Esophagus (tissue), 2 donors: ENCODE results near the gene SMAD6. TPM values are rescaled to one million over a fixed set of nuclear protein-coding genes. Genes with fewer than 3 reads are reported as not detected.

Experiments used
- H3K27ac ChIP-seq, 2 donors: one replicate each; pipeline ENCODE4 v1.5.1; 2013; ENCODE audit warnings: low read depth in 2 of 2, mild to moderate bottlenecking in 2 of 2, inconsistent platforms in 1 of 2, low read length in 1 of 2, moderate library complexity in 1 of 2
- H3K27me3 ChIP-seq, 2 donors: one replicate each; pipeline ENCODE4 v1.6.1; 2013; ENCODE audit warnings: low read length in 2 of 2, control low read depth in 1 of 2, mild to moderate bottlenecking in 1 of 2; ENCODE audit not compliant: insufficient read depth in 2 of 2, control insufficient read depth in 1 of 2
- H3K36me3 ChIP-seq, 2 donors: one replicate each; pipeline ENCODE4 v1.6.1; 2013; ENCODE audit warnings: low read length in 1 of 2; ENCODE audit not compliant: control insufficient read depth in 2 of 2, insufficient read depth in 2 of 2
- H3K4me1 ChIP-seq, 2 donors: one replicate each; pipeline ENCODE4 v1.6.1; 2013; ENCODE audit warnings: low read length in 1 of 2; ENCODE audit not compliant: control insufficient read depth in 2 of 2, insufficient read depth in 2 of 2
- H3K4me3 ChIP-seq, 2 donors: one replicate each; pipeline ENCODE4 v1.5.1; 2013; ENCODE audit warnings: low read length in 2 of 2, mild to moderate bottlenecking in 2 of 2, low read depth in 1 of 2, moderate library complexity in 1 of 2
- H3K9me3 ChIP-seq, 2 donors: one replicate each; pipeline ENCODE4 v1.6.1; 2013; ENCODE audit warnings: mild to moderate bottlenecking in 2 of 2, low read depth in 1 of 2, low read length in 1 of 2, moderate library complexity in 1 of 2; ENCODE audit not compliant: control insufficient read depth in 2 of 2, insufficient read depth in 1 of 2
- WGBS, 2 donors: extraction: QIAGEN DNeasy Blood & Tissue Kit; methylation state at CpG; one replicate each; pipeline ENCODE4 v1.1.7; 2013; 5-methylcytosine and 5-hydroxymethylcytosine counted together
- polyA plus RNA-seq, 2 donors: library from polyadenylated mRNA; stranded (reverse); fragments of 200-250 nt; gene quantifications; one replicate each; pipeline ENCODE4 v1.2.3, GENCODE V29; 2013
- donor health status: healthy with polysubstance abuse.
- donor health status: Bipolar disorder and iron deficiency.

Gene SMAD6
- polyA plus RNA-seq = 1 to 10 TPM in 1 of 2 donors, under 1 TPM in 1; 0.75 to 1.6 TPM

DNA sequence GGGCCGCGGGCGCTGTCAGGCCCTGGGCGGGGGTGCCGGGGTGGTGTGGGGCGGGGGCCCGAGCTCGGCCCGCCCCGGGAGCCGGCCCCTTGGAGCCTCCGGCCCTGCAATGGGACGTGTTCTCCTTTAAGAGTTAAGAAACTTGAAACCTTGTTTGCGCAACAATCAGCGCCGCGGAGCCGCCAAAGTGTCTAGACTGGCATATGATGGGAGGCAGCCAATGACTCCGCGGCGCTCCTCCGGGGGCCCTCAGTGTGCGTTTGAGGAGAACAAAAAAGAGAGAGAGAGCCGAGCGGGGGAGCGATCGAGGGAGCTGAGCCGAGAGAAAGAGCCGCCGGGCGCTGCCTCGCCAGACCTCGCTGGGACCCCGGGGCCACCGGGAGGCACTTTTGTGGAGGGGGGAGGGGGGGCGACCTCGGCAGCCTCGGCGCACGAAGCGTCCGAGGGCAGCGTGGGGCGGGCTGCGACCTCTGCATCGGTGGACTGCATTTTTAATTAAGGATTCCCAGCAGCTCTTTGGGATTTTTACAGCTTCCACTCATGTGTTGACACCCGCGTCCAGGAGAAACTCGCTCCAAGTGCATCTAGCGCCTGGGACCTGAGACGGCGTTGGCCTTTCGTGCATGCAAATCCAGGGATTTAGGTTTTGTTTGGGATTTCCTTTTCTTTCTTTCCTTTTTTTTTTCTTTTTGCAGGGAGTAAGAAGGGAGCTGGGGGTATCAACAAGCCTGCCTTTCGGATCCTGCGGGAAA is at the start of gene SMAD6:
Gene SMAD6 (plus strand): TSS at position 202 of the 752 bp plus-strand sequence. CDS start 1,023 bp downstream, outside the sequence.
- WGBS, 2 donors = 1% methylated on average over 52 to 55 of the region's 55 CpGs
- H3K4me3 ChIP-seq = peak within 1 kb of the TSS; percentile 57 to 63
- H3K36me3 ChIP-seq = no peaks in the 10 kb centered on the region
- no peaks in the 10 kb centered on the region for H3K9me3 ChIP-seq
- H3K27ac ChIP-seq = peak within 1 kb of the TSS; percentile 77 to 78
- H3K4me1 ChIP-seq = peaks cover 1 to 7% of the 10 kb centered on the region in 2 donors
- H3K27me3 ChIP-seq = no peaks in the 10 kb centered on the region

DNA sequence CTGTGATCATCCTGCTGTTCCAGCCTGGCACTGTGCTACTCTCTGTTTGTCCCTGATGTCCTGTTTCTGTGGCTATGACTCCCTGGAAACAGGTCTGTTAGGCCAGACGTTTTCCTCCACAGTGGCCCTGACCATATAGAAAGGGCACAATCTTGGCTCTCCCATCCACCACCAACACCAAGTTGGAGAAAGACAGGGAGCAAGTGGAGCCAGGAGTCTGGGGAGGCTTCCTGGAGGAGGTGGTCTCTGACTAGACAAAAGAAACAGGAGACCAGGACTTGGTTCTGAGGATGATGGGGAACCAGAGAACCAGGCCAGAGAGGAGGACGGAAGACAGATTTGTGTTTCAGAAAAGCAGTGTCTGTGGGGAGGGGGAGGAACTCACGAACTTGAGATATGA is 49.2 kb upstream of the SMAD6 start:
- Histone ChIP-seq H3K4me3 (no peak overlapping the region), H3K9me3 (no peaks in the 10 kb centered on the region), H3K27ac (no peak overlapping the region), H3K4me1 (peaks cover 0 to 7% of the 10 kb centered on the region in 2 donors), H3K36me3 (no peaks in the 10 kb centered on the region), H3K27me3 (no peaks in the 10 kb centered on the region)
- WGBS, 2 donors = 83 to 84% methylated on average over 3 of the region's 3 CpGs

DNA sequence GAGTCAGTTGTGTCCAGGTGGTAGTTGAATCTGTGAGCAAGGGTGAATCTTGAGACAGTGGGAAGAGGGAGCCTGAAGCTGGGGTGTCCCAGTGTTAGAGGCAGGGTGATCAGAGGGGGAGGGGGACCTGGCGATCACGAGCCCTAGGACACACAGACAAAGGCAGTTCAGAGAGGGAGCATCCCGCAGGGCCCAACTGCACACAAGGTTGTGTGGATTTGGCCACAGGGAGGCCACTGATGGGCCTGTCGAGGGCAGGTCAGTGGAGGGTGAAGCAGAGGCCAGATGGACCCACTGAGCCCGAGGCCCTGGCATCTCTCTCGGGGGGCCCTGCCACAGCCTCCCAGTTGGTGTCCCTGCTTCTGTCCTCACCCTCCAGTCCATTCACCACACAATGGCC is 48.6 kb upstream of the SMAD6 start:
- H3K9me3 ChIP-seq = no peaks in the 10 kb centered on the region
- H3K4me3 ChIP-seq = no peak overlapping the region
- no peak overlapping the region for H3K27ac ChIP-seq
- H3K27me3 ChIP-seq = no peaks in the 10 kb centered on the region
- WGBS, 2 donors = 93 to 100% methylated on average over 2 to 6 of the region's 6 CpGs
- no peaks in the 10 kb centered on the region for H3K36me3 ChIP-seq
- H3K4me1 ChIP-seq = peaks cover 0 to 7% of the 10 kb centered on the region in 2 donors

DNA sequence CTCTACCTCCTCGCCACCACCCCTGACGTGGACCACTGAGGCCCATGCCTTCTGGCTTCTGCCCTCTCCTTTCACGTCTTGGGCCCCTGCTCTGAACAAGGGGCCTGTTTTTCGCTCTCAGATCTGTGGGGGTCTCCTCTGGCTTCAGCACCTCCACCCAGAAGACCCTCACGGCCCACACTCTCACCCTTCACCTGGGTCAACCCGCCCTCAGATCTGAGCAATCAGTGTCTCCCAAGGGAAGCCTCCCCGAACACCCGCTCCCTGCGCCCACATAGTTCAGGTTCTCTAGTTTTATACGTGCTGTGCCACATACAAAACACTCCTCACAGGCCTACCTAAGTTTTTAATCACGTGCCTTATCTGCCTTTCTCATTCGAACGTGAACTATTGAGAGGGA is 48.2 kb upstream of the SMAD6 start:
- peaks cover 0 to 7% of the 10 kb centered on the region in 2 donors for H3K4me1 ChIP-seq
- no peaks in the 10 kb centered on the region for H3K36me3 ChIP-seq
- H3K9me3 ChIP-seq = no peaks in the 10 kb centered on the region
- 86 to 88% methylated on average over 13 of the region's 13 CpGs for WGBS, 2 donors
- H3K27ac ChIP-seq = no peak overlapping the region
- no peak overlapping the region for H3K4me3 ChIP-seq
- no peaks in the 10 kb centered on the region for H3K27me3 ChIP-seq

DNA sequence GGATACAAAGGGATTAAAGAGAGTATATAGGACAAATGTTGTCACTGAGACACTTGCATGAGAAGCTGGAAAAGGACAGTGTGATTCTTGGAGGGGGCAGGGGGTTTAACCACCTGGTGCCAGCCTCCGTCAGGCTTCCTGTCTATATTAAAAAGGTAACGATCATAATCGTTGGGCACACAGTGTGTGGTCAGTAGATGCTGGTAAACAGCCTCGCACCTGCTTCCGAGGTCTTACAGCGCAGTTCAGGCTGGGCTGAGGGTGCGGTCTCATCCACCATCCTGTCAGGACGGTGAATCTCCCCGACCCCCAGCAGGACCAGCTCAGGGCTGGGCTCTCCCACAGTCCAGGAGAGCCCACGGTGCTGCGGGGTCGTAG is 47.7 kb upstream of the SMAD6 start:
- Histone ChIP-seq H3K4me1 (peaks cover 0 to 7% of the 10 kb centered on the region in 2 donors), H3K9me3 (no peaks in the 10 kb centered on the region), H3K36me3 (no peaks in the 10 kb centered on the region), H3K4me3 (no peak overlapping the region), H3K27ac (no peak overlapping the region), H3K27me3 (no peaks in the 10 kb centered on the region)
- 63 to 68% methylated on average over 12 of the region's 12 CpGs for WGBS, 2 donors

DNA sequence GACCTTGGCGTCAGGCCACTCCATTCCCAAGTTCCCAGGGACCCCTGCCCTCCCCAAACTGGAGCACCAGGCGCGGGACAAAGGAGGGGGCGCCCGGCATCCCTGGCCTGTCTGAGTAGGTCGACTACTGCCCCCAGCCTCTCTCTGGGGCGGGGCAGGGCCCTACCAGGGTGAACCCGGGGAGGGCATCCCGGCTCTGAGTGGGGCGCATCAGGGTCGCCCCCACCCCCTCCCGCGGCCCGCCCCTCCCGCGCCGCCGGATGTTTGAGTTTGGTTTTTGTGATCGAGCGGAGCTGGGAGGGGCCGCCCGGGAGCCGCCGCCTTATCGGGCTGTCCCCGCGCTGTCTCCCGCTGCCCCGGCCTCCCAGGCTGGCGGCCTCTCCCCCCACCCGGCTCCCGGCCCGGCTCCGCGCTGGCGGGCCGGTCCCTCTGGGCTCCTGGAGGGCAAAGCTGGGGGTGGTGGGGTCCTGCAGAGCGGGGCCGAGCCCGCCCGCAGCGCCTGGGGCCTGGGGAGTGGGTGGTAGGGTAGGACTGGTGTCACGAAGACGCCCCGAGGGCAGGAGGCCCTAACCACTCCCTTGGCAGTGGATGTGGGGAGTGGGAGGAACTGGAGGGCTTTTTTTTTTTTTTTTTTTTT is 47.2 kb upstream of the SMAD6 start:
- Histone ChIP-seq H3K4me1 (peaks cover 0 to 7% of the 10 kb centered on the region in 2 donors), H3K4me3 (no peak overlapping the region), H3K27me3 (no peaks in the 10 kb centered on the region), H3K9me3 (no peaks in the 10 kb centered on the region), H3K27ac (no peak overlapping the region), H3K36me3 (no peaks in the 10 kb centered on the region)
- 26 to 29% methylated on average over 45 of the region's 45 CpGs for WGBS, 2 donors

DNA sequence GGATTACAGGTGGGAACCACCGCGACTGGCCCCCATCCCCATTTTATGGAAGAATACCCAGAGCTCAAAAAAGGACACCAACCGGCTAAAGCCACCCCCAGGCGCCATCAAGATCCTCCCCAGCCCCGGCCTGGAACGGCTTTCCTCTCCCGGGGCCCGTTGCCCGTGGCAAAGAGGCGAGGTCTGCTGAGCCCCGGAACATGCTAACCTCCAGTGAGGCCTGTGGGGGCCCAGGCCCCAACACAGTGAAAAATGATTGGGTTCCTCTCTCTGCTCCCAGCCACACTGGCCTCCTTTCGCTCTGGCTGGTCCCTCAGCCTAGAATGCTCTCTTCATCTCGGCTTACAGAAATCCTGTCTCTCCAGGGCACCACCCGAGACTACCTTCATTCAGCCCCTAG is 46.5 kb upstream of the SMAD6 start:
- Histone ChIP-seq H3K27ac (no peak overlapping the region), H3K4me3 (no peak overlapping the region), H3K36me3 (no peaks in the 10 kb centered on the region), H3K27me3 (no peaks in the 10 kb centered on the region), H3K9me3 (no peaks in the 10 kb centered on the region), H3K4me1 (peaks cover 0 to 7% of the 10 kb centered on the region in 2 donors)
- 64 to 91% methylated on average over 14 of the region's 14 CpGs for WGBS, 2 donors

DNA sequence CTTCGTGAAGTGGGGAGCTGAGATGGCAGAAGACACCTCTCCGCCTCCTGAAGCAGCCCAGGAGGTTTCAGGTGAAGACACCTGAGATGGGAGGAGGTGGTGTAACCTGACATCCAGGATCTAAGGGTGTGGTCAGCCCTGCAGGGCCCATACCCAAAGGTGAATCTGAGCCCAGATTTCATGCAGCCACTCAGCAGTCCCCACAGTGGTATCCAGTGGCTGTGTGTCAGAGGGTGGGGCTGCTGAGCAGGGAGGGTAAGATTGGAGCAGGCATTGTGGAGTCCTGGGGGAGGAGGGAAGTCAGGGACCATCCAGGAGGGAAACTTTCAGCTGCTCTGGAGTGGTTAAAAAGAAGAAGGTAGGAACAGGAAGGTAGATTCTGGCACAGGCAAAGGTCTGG is 46.0 kb upstream of the SMAD6 start:
- Histone ChIP-seq H3K4me1 (peaks cover 0 to 7% of the 10 kb centered on the region in 2 donors), H3K27me3 (no peaks in the 10 kb centered on the region), H3K9me3 (no peaks in the 10 kb centered on the region), H3K36me3 (no peaks in the 10 kb centered on the region), H3K27ac (no peak overlapping the region), H3K4me3 (no peak overlapping the region)
- WGBS, 2 donors = 93 to 100% methylated on average over 2 of the region's 2 CpGs

DNA sequence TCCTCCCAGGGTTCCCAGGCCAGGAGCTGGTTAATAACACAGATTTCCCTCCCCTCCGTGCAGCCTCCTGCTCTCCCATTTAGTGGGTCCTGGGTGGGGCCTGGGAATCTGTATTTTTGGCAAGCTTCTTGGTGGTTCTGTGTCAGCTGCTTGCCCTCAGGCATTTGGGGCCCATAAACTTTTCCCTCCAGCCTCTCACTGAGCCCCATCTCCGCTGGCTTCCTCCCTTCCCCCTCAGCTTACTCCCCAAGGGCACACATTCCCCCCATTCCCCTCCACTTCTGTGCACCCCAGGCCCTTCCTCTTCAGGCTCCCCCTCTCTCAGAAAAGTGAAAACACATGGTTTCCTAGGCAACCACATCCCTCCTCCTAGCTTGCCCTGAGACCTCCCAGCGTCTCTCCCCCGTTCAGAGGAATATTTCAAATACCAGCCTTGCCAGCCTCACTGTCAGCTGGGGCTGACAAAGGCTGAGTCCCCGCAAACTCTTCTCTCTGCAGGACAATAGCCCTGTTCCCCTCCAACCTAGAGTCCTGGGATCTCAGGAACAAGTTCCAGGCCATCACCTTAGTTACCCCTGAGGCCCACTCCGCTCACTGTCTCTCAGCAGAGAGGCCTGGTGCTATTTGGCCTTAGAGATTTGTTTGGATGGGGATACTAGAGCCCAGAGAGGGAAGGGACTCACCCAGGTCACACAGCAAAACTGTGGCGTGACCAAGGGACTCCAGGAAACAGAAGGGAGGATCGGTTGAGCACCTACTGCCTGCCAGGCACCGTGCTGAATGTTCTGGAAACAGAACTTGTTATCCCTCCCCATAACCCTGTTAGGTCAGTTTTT is 44.6 kb upstream of the SMAD6 start:
- Histone ChIP-seq H3K4me3 (no peak overlapping the region), H3K4me1 (peaks cover 0 to 7% of the 10 kb centered on the region in 2 donors), H3K9me3 (no peaks in the 10 kb centered on the region), H3K27ac (no peak overlapping the region), H3K36me3 (no peaks in the 10 kb centered on the region), H3K27me3 (no peaks in the 10 kb centered on the region)
- 77 to 85% methylated on average over 9 of the region's 9 CpGs for WGBS, 2 donors
